Hematopoietic multipotent progenitor cell (in vitro differentiated cells): ENCODE results near the gene PPP1R36. TPM values are rescaled to one million over a fixed set of nuclear protein-coding genes. Genes with fewer than 3 reads are reported as not detected.
A peak's percentile ranks its signal among the peaks of the same experiment; 100 is the strongest.
"Not testable (repeated sequence)": the region's sequence is repeated elsewhere in the genome, so short reads cannot be mapped to it uniquely, and the experiment has no call there.

ENCODE experiments used
- DNase-seq, 3 donors: peaks; one replicate each; pipeline ENCODE4 v3.0.0-alpha.2; 2011 to 2015; ENCODE audit warnings: low read depth in 2 of 3, low spot score in 2 of 3
- total RNA-seq: library from RNA; depleted of rRNA; stranded (reverse); fragments of >200 nt; gene quantifications from one replicate; pipeline ENCODE4 v1.2.3, GENCODE V29; 2012

The PPP1R36 gene
- total RNA-seq, 1 donor: not detected

- DNase-seq: no peak
These were observed 61.7 kb downstream of the PPP1R36 start for GRCh38 chr14:64611358-64612020.

GRCh38 chr14:64612021-64612380, 62.2 kb downstream of the PPP1R36 start:
- no peak for DNase-seq

GRCh38 chr14:64612971-64613666, 63.4 kb downstream of the PPP1R36 start:
- DNase-seq: no peak

- DNase-seq: no peak
These were observed 64.4 kb downstream of the PPP1R36 start for GRCh38 chr14:64614166-64614565.

- DNase-seq: no peak
These were observed 65.1 kb downstream of the PPP1R36 start for GRCh38 chr14:64614805-64615391.

- not testable (repeated sequence) for DNase-seq
These were observed 68.2 kb downstream of the PPP1R36 start for GRCh38 chr14:64617872-64618408.

- no peak for DNase-seq
These were observed 71.1 kb downstream of the PPP1R36 start for GRCh38 chr14:64620910-64621309.

GRCh38 chr14:64623554-64624165, 73.9 kb downstream of the PPP1R36 start:
- DNase-seq: no peak

GRCh38 chr14:64625386-64626232, 75.8 kb downstream of the PPP1R36 start:
- no peak for DNase-seq

- no peak for DNase-seq
These were observed 79.2 kb downstream of the PPP1R36 start for GRCh38 chr14:64628940-64629408.

- DNase-seq: no peak
These were observed 81.0 kb downstream of the PPP1R36 start for GRCh38 chr14:64630778-64631177.

GRCh38 chr14:64631222-64631621, 81.5 kb downstream of the PPP1R36 start:
- not testable (repeated sequence) for DNase-seq

- no peak for DNase-seq
These were observed 82.3 kb downstream of the PPP1R36 start for GRCh38 chr14:64632056-64632455.

- no peak for DNase-seq
These were observed 84.8 kb downstream of the PPP1R36 start for GRCh38 chr14:64634558-64634957.

GRCh38 chr14:64636208-64636979, 86.6 kb downstream of the PPP1R36 start:
- DNase-seq: peak; percentile 44 to 77 (median 67)

GRCh38 chr14:64636980-64637429, 87.2 kb downstream of the PPP1R36 start:
- DNase-seq: no peak

- DNase-seq: no peak
These were observed 88.1 kb downstream of the PPP1R36 start for GRCh38 chr14:64637735-64638473.

GRCh38 chr14:64638625-64639024, 88.9 kb downstream of the PPP1R36 start:
- DNase-seq: no peak
